HepG2 (cell line): Measurements from ENCODE around the gene BABAM1. TPM values are rescaled to one million over a fixed set of nuclear protein-coding genes. Genes with fewer than 3 reads are reported as not detected.

ENCODE experiments used
- ARNT2 ChIP-seq: sonication (generic); formaldehyde crosslinking; IDR thresholded peaks from 2 replicates; pipeline ENCODE4 v1.8.0; 2022; ENCODE audit warnings: mild to moderate bottlenecking, low read depth, missing genetic modification reagents, moderate library complexity
- CBX1 ChIP-seq: IDR thresholded peaks from one replicate; pipeline ENCODE4 v1.6.1; 2016; ENCODE audit warnings: antibody characterized with exemption, low read depth
- CHCHD3 ChIP-seq: sonication (generic); formaldehyde crosslinking; IDR thresholded peaks from 2 replicates; pipeline ENCODE4 v1.8.0; 2022; ENCODE audit warnings: mild to moderate bottlenecking, missing genetic modification reagents, moderate library complexity
- CREM ChIP-seq, 2 experiments: sonication (generic) in 1 of 2; formaldehyde crosslinking in 1 of 2; IDR thresholded peaks; 2 replicates each; pipeline versions ENCODE4 v1.4.0 to v1.6.1; 2016 to 2020; ENCODE audit warnings: antibody characterized with exemption in 1 of 2, mild to moderate bottlenecking in 1 of 2, missing genetic modification reagents in 1 of 2
- ETS1 ChIP-seq: sonication (generic); formaldehyde crosslinking; IDR thresholded peaks from 2 replicates; pipeline ENCODE4 v1.4.0; 2020; ENCODE audit warnings: missing genetic modification reagents
- HNF4G ChIP-seq, 2 experiments: sonication (generic) in 1 of 2; formaldehyde crosslinking in 1 of 2; IDR thresholded peaks; 2 replicates each; pipeline versions ENCODE4 v1.4.0 to v1.6.1; 2011 to 2020; ENCODE audit warnings: borderline replicate concordance in 2 of 2, low read depth in 2 of 2, mild to moderate bottlenecking in 2 of 2, low read length in 1 of 2, missing genetic modification reagents in 1 of 2, moderate library complexity in 1 of 2
- KIAA2018 ChIP-seq: sonication (generic); formaldehyde crosslinking; IDR thresholded peaks from 2 replicates; pipeline ENCODE4 v1.5.0; 2020; ENCODE audit warnings: mild to moderate bottlenecking, missing genetic modification reagents, borderline replicate concordance
- MBNL3 ChIP-seq: fragments of 250-450 bp; sonication (Bioruptor Pico); conservative IDR thresholded peaks from 2 replicates; pipeline ENCODE4 v1.8.0; 2022; ENCODE audit warnings: mild to moderate bottlenecking, inconsistent platforms
- NBN ChIP-seq: fragments of 450-650 bp; conservative IDR thresholded peaks from 2 replicates; pipeline ENCODE4 v1.6.1; 2017
- PAF1 ChIP-seq: IDR thresholded peaks from 2 replicates; pipeline ENCODE4 v1.6.1; 2016; ENCODE audit warnings: missing genetic modification reagents, missing compliant biosample characterization
- RELA ChIP-seq: sonication (generic); formaldehyde crosslinking; IDR thresholded peaks from 2 replicates; pipeline ENCODE4 v1.4.0; 2020; ENCODE audit warnings: missing genetic modification reagents
- TBX3 ChIP-seq: fragments of 450-650 bp; IDR thresholded peaks from 2 replicates; pipeline ENCODE4 v1.6.1; 2017; ENCODE audit warnings: antibody characterized with exemption, mild to moderate bottlenecking, inconsistent platforms, borderline replicate concordance
- TCF7 ChIP-seq: sonication (generic); IDR thresholded peaks from 2 replicates; pipeline ENCODE4 v1.6.1; 2016; ENCODE audit warnings: antibody characterized with exemption, low read depth
- TCF7L2 ChIP-seq: IDR thresholded peaks from 2 replicates; pipeline ENCODE4 v1.6.1; 2011; ENCODE audit warnings: mild to moderate bottlenecking, low read depth, low read length, moderate library complexity
- ZNF260 ChIP-seq: sonication (generic); formaldehyde crosslinking; IDR thresholded peaks from 2 replicates; pipeline ENCODE4 v1.4.0; 2020; ENCODE audit warnings: missing genetic modification reagents, low read depth, mild to moderate bottlenecking, borderline replicate concordance
- ZNF292 ChIP-seq: sonication (generic); formaldehyde crosslinking; IDR thresholded peaks from 2 replicates; pipeline ENCODE4 v1.8.1; 2022; ENCODE audit warnings: mild to moderate bottlenecking, low read depth, missing genetic modification reagents, borderline replicate concordance
- ZNF879 ChIP-seq: sonication (generic); formaldehyde crosslinking; IDR thresholded peaks from 2 replicates; pipeline ENCODE4 v1.8.1; 2023; ENCODE audit warnings: missing genetic modification reagents
- ZSCAN30 ChIP-seq: sonication (generic); formaldehyde crosslinking; IDR thresholded peaks from 2 replicates; pipeline ENCODE4 v1.5.0; 2020; ENCODE audit warnings: mild to moderate bottlenecking, missing genetic modification reagents
- ZSCAN5A ChIP-seq: sonication (generic); formaldehyde crosslinking; IDR thresholded peaks from 2 replicates; pipeline ENCODE4 v1.8.0; 2022; ENCODE audit warnings: mild to moderate bottlenecking, missing genetic modification reagents, borderline replicate concordance
- polyA plus RNA-seq, 8 experiments: library from polyadenylated mRNA; depleted of rRNA in 3 of 8; stranded (reverse) in 7 of 8; unstranded in 1 of 8; fragments of >200 nt; fragmentation: Illumina TruSeq in 4 of 8; extraction: Trizol in 4 of 8; gene quantifications; 2 replicates each; pipeline versions ENCODE4 v1.2.1 to v1.2.3, GENCODE V29; 2011 to 2016; ENCODE audit warnings: low read depth in 4 of 8, missing spikeins in 1 of 8, mixed read lengths in 1 of 8; ENCODE audit not compliant: insufficient read depth in 1 of 8
- total RNA-seq, 5 experiments: library from RNA; depleted of rRNA; stranded (reverse); fragments of >200 nt; fragmentation: Illumina TruSeq; extraction: Trizol; gene quantifications; 2 replicates each; pipeline ENCODE4 v1.2.3, GENCODE V29; 2016; ENCODE audit warnings: low read depth in 1 of 5

Gene BABAM1
- total and polyA plus RNA-seq, 2 of the 13 experiments (the other 11 are each of a cell fraction or from before 2014, with no cell fraction given): 70.0 to 82.0 TPM

- no peak for TF ChIP-seq ETS1
- no peak for TF ChIP-seq MBNL3 (CRISPR knock-in tag)
- no peak for TF ChIP-seq KIAA2018 (CRISPR knock-in tag)
- no peak for TF ChIP-seq CHCHD3 (CRISPR knock-in tag)
- peak; percentile 36; the same call in 1 of the 2 replicates for TF ChIP-seq RELA (CRISPR knock-in tag)
- TF ChIP-seq ZNF292 (CRISPR knock-in tag): no peak
- 0 out of 2 replicates have a peak, but pooled peaks have one; percentile 33 for TF ChIP-seq TBX3
- no peak for TF ChIP-seq ZSCAN30 (CRISPR knock-in tag)
- no peak for TF ChIP-seq NBN
- TF ChIP-seq ZNF879 (CRISPR knock-in tag): no peak
- no peak for TF ChIP-seq TCF7L2
- no peak for TF ChIP-seq TCF7
- no peak for TF ChIP-seq CBX1
- peak; percentile 58; the same call in 1 of the 2 replicates for TF ChIP-seq CREM (IDR thresholded peaks at IDR 0.05)
- no peak for TF ChIP-seq CREM (CRISPR knock-in tag; IDR thresholded peaks at IDR 0.05)
- no peak for TF ChIP-seq HNF4G (IDR thresholded peaks at IDR 0.05; ENCODE audit: borderline replicate concordance, low read depth, low read length)
- TF ChIP-seq HNF4G (CRISPR knock-in tag; IDR thresholded peaks at IDR 0.05; ENCODE audit: borderline replicate concordance, low read depth): no peak
- TF ChIP-seq ZSCAN5A (CRISPR knock-in tag): no peak
- TF ChIP-seq PAF1: no peak
- peak; percentile 69 for TF ChIP-seq ARNT2 (CRISPR knock-in tag)
- TF ChIP-seq ZNF260 (CRISPR knock-in tag): no peak
These were observed 38.5 kb downstream of the BABAM1 start, which contains the start of gene MRPL34 (continued) for GRCh38 chr19:17305517-17306284.
